GM21360 (cell line): ENCODE results near the gene STMND1.

Experiments used
- ATAC-seq: cut with Tn5 transposase; IDR thresholded peaks from one replicate; pipeline ENCODE4 v1.9.1; 2021; ENCODE audit warnings: mild to moderate bottlenecking, moderate library complexity; ENCODE audit not compliant: unreplicated experiment

The STMND1 gene

GRCh38 chr6:17157617-17158016 lies 55.8 kb downstream of the STMND1 start:
- no peak for ATAC-seq

- ATAC-seq: no peak
Measured at GRCh38 chr6:17159240-17159639, 57.4 kb downstream of the STMND1 start.

- ATAC-seq: no peak
Measured at GRCh38 chr6:17161076-17161475, 59.2 kb downstream of the STMND1 start.

DNA sequence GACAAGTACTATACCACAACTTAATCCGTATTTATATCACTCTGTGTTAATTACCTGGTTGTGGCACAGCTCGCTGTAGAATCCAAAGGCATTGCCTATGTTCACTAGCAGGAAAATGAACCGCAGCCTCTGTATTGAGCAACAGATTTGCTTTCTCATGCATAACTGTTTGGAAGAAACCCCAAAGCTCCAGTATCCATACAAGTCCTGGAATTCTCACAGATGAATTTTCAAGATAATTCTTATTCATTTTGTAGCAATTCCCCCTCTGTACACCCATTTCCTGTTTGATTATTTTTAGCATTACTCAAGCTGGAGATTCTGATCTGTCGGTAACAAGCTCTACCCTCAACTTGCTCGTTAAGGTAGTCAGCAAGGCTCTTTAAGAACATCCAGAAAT lies 63.5 kb downstream of the STMND1 start:
- ATAC-seq: no peak

- no peak for ATAC-seq
Measured at GRCh38 chr6:17167327-17167979, 65.6 kb downstream of the STMND1 start.

DNA sequence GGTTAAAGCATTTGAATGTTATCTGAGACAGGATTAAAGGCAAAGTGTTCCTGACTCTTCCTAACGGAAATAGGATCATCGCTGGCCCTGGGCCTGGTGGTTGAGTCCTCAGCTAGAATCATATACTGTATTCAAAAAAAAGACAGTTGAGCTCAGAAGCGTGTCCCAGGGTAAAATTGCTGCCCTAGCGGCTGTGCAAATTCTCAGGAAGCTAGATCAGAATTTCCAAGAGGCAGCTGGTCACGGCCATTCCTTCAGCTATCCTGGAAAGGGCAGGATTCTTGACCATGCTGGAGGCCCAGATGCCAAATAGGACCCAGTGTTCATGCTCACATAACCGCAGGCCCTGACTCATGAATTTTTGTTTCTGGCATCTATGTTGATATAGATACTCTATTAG lies 67.4 kb downstream of the STMND1 start:
- ATAC-seq: no peak

DNA sequence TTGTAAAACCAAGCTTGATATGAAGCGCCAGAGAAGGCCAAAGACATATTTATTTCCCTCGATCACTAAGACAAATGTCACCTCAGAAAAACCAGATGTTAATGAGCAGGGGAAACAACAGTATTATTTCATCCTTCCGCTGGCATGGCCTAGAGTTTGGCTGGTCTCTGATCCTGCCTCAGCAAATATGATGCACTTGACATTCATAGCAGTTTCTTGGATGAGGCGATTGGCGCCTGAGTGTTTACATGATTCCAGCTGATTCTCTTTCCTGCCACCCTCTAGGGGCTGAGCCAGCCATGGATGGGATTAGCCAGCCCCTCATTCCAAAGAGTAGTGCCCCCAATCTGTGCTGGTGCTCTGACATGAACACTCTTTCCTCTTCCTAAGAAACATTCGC lies 67.9 kb downstream of the STMND1 start:
- ATAC-seq: no peak

GRCh38 chr6:17172836-17173470 lies 71.1 kb downstream of the STMND1 start:
- no peak for ATAC-seq

GRCh38 chr6:17178326-17178725 lies 76.5 kb downstream of the STMND1 start:
- no peak for ATAC-seq

DNA sequence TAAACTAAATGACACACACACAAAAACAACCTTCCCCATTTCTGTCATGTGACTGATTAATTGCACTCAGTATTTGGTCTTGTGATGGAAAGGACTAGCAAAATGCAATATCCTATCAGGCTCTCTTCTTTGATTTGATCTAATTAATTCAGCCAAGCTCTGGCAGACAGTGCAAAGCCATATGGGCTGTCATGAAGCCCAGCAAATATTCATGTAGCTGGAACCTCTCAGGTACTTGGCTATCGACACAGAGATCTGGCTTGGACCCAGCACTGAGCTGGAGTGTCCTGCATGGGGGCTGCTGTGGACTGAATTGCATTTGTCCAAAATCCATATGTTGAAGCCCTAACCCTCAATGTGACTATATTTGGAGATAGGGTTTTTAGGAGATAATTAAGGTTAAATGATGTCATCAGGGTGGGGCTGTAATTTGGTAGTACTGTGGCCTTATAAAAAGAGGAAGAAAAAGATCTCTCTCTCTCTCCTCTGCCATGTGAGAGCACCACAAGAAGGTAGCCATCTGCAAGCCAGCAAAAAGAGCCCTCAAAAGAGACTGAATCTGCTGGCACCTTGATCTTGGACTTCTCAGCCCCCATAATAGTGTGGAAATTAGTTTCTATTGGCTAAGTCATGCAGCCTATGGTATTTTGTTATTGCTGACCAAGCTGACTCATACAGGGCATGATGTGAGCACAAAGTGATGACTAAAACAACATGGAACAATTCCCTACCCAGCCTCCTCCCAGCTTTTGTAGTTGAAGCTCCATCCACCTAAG lies 77.1 kb downstream of the STMND1 start:
- no peak for ATAC-seq

DNA sequence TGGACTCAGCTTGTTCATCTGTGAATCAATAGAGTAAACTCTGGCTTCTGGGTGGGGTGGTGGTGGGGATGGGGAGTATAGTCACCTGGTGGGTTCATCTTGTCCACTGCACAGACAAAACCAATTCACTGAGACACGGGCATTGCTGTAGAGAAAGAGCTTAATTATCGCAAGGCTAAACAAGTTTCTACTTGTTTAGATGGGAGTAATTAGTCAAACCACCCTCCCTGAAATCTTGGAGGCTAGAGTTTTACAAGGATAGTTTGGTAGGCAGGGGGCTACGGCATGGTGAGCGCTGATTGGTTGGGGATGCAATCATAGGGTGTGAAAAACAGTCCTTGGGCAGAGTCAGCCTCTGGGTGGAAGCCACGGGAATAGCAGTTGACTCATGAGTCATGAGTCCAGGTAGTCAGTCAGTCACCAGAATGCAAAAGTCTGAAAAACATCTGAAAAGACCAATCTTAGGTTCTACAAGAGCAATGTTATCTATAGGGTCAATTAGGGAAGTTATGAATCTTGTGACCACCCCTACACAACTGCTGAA lies 77.8 kb downstream of the STMND1 start:
- no peak for ATAC-seq
